Naive thymus-derived CD4-positive, alpha-beta T cell (primary cell): ENCODE data around the gene PRKCB. TPM values are rescaled to one million over a fixed set of nuclear protein-coding genes. Genes with fewer than 3 reads are reported as not detected.

Experiments
- ATAC-seq: fragments of 150-1000 bp; cut with Tn5 transposase; 2 replicates; pipeline ENCODE4 v1.10.0; 2021; ENCODE audit warnings: mild to moderate bottlenecking, moderate library complexity
- CTCF ChIA-PET: fragments of 350-600 bp; sonication (Branson Sonifier 250); formaldehyde crosslinking; loops from one replicate; lab custom pipeline; 2021; ENCODE audit warnings: antibody characterized with exemption; lab: Charles Lee
- POLR2A ChIA-PET: fragments of 350-600 bp; sonication (Branson Sonifier 250); formaldehyde crosslinking; loops from one replicate; lab custom pipeline; 2021; ENCODE audit warnings: antibody characterized with exemption, inconsistent platforms; lab: Charles Lee
- DNase-seq, 9 donors: peaks; one replicate each; pipeline versions ENCODE4 v3.0.0 to v3.0.0-alpha.2; 2020 to 2022; ENCODE audit warnings: mixed read lengths in 1 of 9
- H3K27ac ChIP-seq: one replicate; pipeline ENCODE4 v1.7.0; 2013; ENCODE audit warnings: mild to moderate bottlenecking, low read depth, low read length, moderate library complexity
- H3K27me3 ChIP-seq, 2 donors: one replicate each; pipeline ENCODE4 v1.7.0; 2013; ENCODE audit warnings: low read length in 2 of 2, mild to moderate bottlenecking in 2 of 2, moderate library complexity in 2 of 2; ENCODE audit not compliant: control insufficient read depth in 2 of 2, insufficient read depth in 2 of 2
- H3K36me3 ChIP-seq, 3 experiments: 1 replicate in 2 of 3; 2 replicates in 1 of 3; pipeline ENCODE4 v1.7.0; 2013; ENCODE audit warnings: low read length in 3 of 3, mild to moderate bottlenecking in 3 of 3, moderate library complexity in 1 of 3; ENCODE audit not compliant: insufficient read depth in 3 of 3, control insufficient read depth in 2 of 3
- H3K4me1 ChIP-seq, 2 donors: one replicate each; pipeline ENCODE4 v1.7.0; 2013; ENCODE audit warnings: low read length in 2 of 2, mild to moderate bottlenecking in 2 of 2, moderate library complexity in 1 of 2; ENCODE audit not compliant: control insufficient read depth in 2 of 2, insufficient read depth in 2 of 2
- H3K4me3 ChIP-seq: 2 replicates; pipeline ENCODE4 v1.7.0; 2013; ENCODE audit warnings: mild to moderate bottlenecking, low read length
- H3K9me3 ChIP-seq, 3 experiments: 1 replicate in 2 of 3; 2 replicates in 1 of 3; pipeline ENCODE4 v1.7.0; 2013; ENCODE audit warnings: low read length in 3 of 3; ENCODE audit not compliant: control insufficient read depth in 2 of 3
- H3K27ac Mint-ChIP-seq, 9 donors: one replicate each; pipeline ENCODE4 v1.8.0; 2020 to 2022; ENCODE audit warnings: mixed read lengths in 9 of 9, mild to moderate bottlenecking in 8 of 9, moderate library complexity in 5 of 9, inconsistent platforms in 2 of 9
- H3K27me3 Mint-ChIP-seq, 5 donors: one replicate each; pipeline ENCODE4 v1.8.0; 2021 to 2022; ENCODE audit warnings: mixed read lengths in 5 of 5, mild to moderate bottlenecking in 1 of 5
- H3K36me3 Mint-ChIP-seq, 5 donors: one replicate each; pipeline ENCODE4 v1.8.0; 2020 to 2022; ENCODE audit warnings: mixed read lengths in 5 of 5, mild to moderate bottlenecking in 3 of 5, inconsistent platforms in 1 of 5
- H3K4me1 Mint-ChIP-seq, 7 donors: one replicate each; pipeline ENCODE4 v1.8.0; 2020 to 2022; ENCODE audit warnings: mixed read lengths in 7 of 7, mild to moderate bottlenecking in 3 of 7, inconsistent platforms in 1 of 7
- H3K4me3 Mint-ChIP-seq, 10 donors: one replicate each; pipeline ENCODE4 v1.8.0; 2020 to 2022; ENCODE audit warnings: mild to moderate bottlenecking in 10 of 10, mixed read lengths in 10 of 10, moderate library complexity in 6 of 10, inconsistent platforms in 2 of 10
- H3K9me3 Mint-ChIP-seq, 11 donors: one replicate each; pipeline ENCODE4 v1.8.0; 2020 to 2022; ENCODE audit warnings: mixed read lengths in 11 of 11, mild to moderate bottlenecking in 4 of 11, inconsistent platforms in 1 of 11, moderate library complexity in 1 of 11
- intact Hi-C, 2 donors: fragments of 100-400 bp; cut with micrococcal nuclease; formaldehyde crosslinking; loops; one replicate each; pipeline ENCODE4 v1.15.1; 2023
- polyA plus RNA-seq, 2 donors: library from polyadenylated mRNA; unstranded; fragments of 300-500 nt; fragmentation: Illumina TruSeq; gene quantifications; one replicate each; pipeline ENCODE4 v1.2.3, GENCODE V29; 2021
- total RNA-seq, 6 experiments: library from RNA in 5 of 6; stranded (reverse) in 5 of 6; gene quantifications; 1 replicate in 5 of 6; 2 replicates in 1 of 6; pipeline ENCODE4 v1.2.3 and lab custom pipeline; 2021 to 2026

Gene PRKCB
- total and polyA plus RNA-seq, 7 experiments from 2014 or later: 32.4 to 180 (median 72.9) TPM

DNA sequence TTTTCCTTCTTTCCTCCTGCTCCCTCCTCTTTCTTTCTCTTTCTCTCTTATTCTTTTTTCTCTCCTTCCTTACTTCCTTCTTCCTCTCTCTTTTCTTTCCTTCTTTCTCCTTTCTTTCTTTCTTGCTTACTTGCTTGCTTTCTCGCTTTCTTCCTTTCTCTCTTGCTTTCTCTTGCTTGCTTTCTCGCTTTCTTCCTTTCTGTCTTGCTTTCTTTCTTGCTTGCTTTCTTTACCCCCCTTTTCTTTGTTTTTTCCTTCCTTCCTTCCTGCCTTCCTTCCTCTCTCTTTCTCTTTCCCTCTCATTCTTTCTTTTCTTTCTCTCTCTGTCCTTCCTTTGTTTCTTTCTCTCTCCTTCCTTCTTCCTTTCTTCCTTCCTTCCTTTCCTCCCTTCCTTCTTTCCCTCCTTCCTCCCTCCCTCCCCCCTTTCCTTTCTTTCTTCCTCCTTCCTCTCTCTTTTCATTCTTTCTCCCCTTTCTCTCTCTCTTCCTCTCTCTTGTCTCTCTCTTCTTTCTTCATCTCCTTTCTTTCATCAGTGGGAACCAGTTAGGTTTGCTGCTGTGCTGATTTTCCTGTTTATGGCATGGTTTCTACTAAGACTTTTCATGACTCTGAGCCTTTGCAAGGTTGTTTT lies 277.4 kb downstream of the PRKCB start:
- intact Hi-C loops: no loop called here
- ChIA-PET CTCF (no interaction called here), POLR2A (no interaction called here)
- Histone ChIP-seq H3K4me3 (no peak overlapping the region), H3K9me3 (no peaks in the 10 kb centered on the region), H3K36me3 (peaks cover 0 to 26% (median 5%) of the 10 kb centered on the region in 3 experiments), H3K27me3 (no peaks in the 10 kb centered on the region), H3K4me1 (no peaks in the 10 kb centered on the region), H3K27ac (no peak overlapping the region)
- Mint-ChIP-seq H3K27me3 (no peaks in the 10 kb centered on the region), H3K9me3 (no peaks in the 10 kb centered on the region), H3K27ac (peak overlapping the region in 2 of 9 donors; percentile 33 to 63), H3K4me3 (no peak overlapping the region), H3K4me1 (peaks cover 0 to 5% (median 0%) of the 10 kb centered on the region in 7 donors), H3K36me3 (peaks cover 9 to 53% (median 36%) of the 10 kb centered on the region in 5 donors)
- no peak for DNase-seq
- ATAC-seq: no peak

- ChIA-PET POLR2A (no interaction called here), CTCF (no interaction called here)
- Mint-ChIP-seq H3K36me3 (peaks cover 12 to 67% (median 44%) of the 10 kb centered on the region in 5 donors), H3K9me3 (no peaks in the 10 kb centered on the region), H3K27me3 (no peaks in the 10 kb centered on the region), H3K27ac (peak overlapping the region in 1 of 9 donors; percentile 41), H3K4me1 (peaks cover 0 to 7% (median 0%) of the 10 kb centered on the region in 7 donors), H3K4me3 (no peak overlapping the region)
- ATAC-seq (no peak), DNase-seq (no peak)
- intact Hi-C loops: no loop called here
- H3K27me3 ChIP-seq: no peaks in the 10 kb centered on the region
- H3K4me1 ChIP-seq: no peaks in the 10 kb centered on the region
- no peak overlapping the region for H3K27ac ChIP-seq
- H3K4me3 ChIP-seq: no peak overlapping the region
- peaks cover 0 to 26% (median 8%) of the 10 kb centered on the region in 3 experiments for H3K36me3 ChIP-seq
- H3K9me3 ChIP-seq: no peaks in the 10 kb centered on the region
These were observed 279.1 kb downstream of the PRKCB start for GRCh38 chr16:24114876-24115275.

GRCh38 chr16:24116046-24116776 lies 280.4 kb downstream of the PRKCB start:
- Histone ChIP-seq H3K36me3 (peaks cover 0 to 30% (median 9%) of the 10 kb centered on the region in 3 experiments), H3K9me3 (no peaks in the 10 kb centered on the region), H3K4me3 (no peak overlapping the region), H3K4me1 (no peaks in the 10 kb centered on the region), H3K27me3 (no peaks in the 10 kb centered on the region), H3K27ac (no peak overlapping the region)
- ChIA-PET POLR2A (no interaction called here), CTCF (no interaction called here)
- H3K9me3 Mint-ChIP-seq: no peaks in the 10 kb centered on the region
- ATAC-seq (no peak), DNase-seq (no peak)
- H3K27ac Mint-ChIP-seq: no peak overlapping the region
- peaks cover 0 to 7% (median 0%) of the 10 kb centered on the region in 7 donors for H3K4me1 Mint-ChIP-seq
- H3K27me3 Mint-ChIP-seq: no peaks in the 10 kb centered on the region
- peaks cover 18 to 76% (median 50%) of the 10 kb centered on the region in 5 donors for H3K36me3 Mint-ChIP-seq
- intact Hi-C loops: no loop called here
- H3K4me3 Mint-ChIP-seq: no peak overlapping the region

DNA sequence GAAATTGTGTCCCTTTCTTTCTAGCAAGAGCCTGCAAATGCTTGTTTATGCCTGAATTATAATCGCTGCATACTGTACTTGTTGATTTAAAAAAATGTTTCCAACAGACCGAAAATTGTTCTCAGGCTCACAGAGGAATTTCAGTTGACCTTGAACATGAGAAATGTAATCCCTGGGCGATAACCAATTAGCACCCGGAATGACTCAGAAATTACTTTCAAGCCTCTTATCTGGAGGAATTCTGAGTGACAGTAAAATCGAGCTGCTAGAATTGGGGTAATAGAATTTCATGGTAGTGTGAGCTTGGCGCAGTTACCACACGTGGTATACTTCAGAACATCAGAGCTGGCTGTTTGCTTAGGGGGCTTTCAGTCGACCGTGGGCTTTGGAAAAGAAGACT lies 281.2 kb downstream of the PRKCB start:
- Histone ChIP-seq H3K27ac (no peak overlapping the region), H3K27me3 (no peaks in the 10 kb centered on the region), H3K36me3 (peaks cover 0 to 22% (median 9%) of the 10 kb centered on the region in 3 experiments), H3K9me3 (no peaks in the 10 kb centered on the region), H3K4me3 (no peak overlapping the region), H3K4me1 (no peaks in the 10 kb centered on the region)
- no peaks in the 10 kb centered on the region for H3K27me3 Mint-ChIP-seq
- no peak overlapping the region for H3K4me3 Mint-ChIP-seq
- DNase-seq (no peak), ATAC-seq (no peak)
- peaks cover 18 to 75% (median 50%) of the 10 kb centered on the region in 5 donors for H3K36me3 Mint-ChIP-seq
- CTCF ChIA-PET: no interaction called here
- peaks cover 0 to 8% (median 0%) of the 10 kb centered on the region in 7 donors for H3K4me1 Mint-ChIP-seq
- intact Hi-C loops: no loop called here
- H3K27ac Mint-ChIP-seq: no peak overlapping the region
- POLR2A ChIA-PET: no interaction called here
- no peaks in the 10 kb centered on the region for H3K9me3 Mint-ChIP-seq

GRCh38 chr16:24117680-24118079 lies 281.9 kb downstream of the PRKCB start:
- peaks cover 0 to 9% (median 0%) of the 10 kb centered on the region in 7 donors for H3K4me1 Mint-ChIP-seq
- H3K4me1 ChIP-seq: no peaks in the 10 kb centered on the region
- DNase-seq: no peak
- peaks cover 0 to 21% (median 9%) of the 10 kb centered on the region in 3 experiments for H3K36me3 ChIP-seq
- no peak for ATAC-seq
- no peak overlapping the region for H3K4me3 ChIP-seq
- no peak overlapping the region for H3K27ac ChIP-seq
- no peaks in the 10 kb centered on the region for H3K27me3 ChIP-seq
- H3K9me3 Mint-ChIP-seq: no peaks in the 10 kb centered on the region
- H3K9me3 ChIP-seq: no peaks in the 10 kb centered on the region
- no peak overlapping the region for H3K27ac Mint-ChIP-seq
- peaks cover 19 to 74% (median 50%) of the 10 kb centered on the region in 5 donors for H3K36me3 Mint-ChIP-seq
- POLR2A ChIA-PET: no interaction called here
- no peak overlapping the region for H3K4me3 Mint-ChIP-seq
- intact Hi-C loops: no loop called here
- H3K27me3 Mint-ChIP-seq: no peaks in the 10 kb centered on the region
- CTCF ChIA-PET: no interaction called here

DNA sequence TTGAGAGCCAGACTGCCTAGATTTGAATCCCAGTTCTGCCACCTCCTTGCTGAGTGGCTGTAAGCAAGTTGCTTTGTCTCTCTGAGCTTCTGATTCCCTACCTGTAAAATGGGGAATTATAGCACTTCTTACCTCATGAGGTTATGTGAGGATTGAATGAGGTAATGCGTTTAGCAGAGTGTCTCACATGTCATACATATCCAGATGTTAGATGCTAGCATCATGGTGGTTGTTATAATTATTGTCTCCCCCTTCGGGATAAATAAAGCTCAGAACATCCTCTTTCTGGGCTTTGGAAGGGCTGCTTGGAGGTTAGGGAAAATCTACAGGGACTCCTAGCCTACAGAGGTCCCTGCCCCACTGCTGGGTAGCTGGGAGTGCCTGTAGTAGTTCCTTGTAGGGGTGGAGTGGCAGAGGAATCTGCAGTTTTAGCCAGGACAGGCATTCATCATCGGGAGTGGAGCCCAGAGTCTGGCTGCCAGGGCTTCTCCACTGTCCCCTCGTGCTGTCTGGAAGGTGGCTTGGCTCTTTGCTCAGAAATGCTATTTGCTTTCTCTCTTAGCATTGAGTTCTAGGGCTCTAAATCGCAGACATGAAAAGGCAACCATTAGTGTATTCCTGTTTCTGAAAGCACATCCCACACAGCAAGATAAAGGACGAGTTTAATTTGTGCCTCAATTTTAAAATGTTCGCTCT lies 282.5 kb downstream of the PRKCB start:
- Mint-ChIP-seq H3K4me3 (no peak overlapping the region), H3K27me3 (no peaks in the 10 kb centered on the region), H3K9me3 (no peaks in the 10 kb centered on the region), H3K36me3 (peaks cover 17 to 74% (median 49%) of the 10 kb centered on the region in 5 donors), H3K27ac (peak overlapping the region in 1 of 9 donors; percentile 53), H3K4me1 (peaks cover 0 to 11% (median 0%) of the 10 kb centered on the region in 7 donors)
- no peak overlapping the region for H3K4me3 ChIP-seq
- no peak overlapping the region for H3K27ac ChIP-seq
- ATAC-seq (no peak), DNase-seq (no peak)
- no peaks in the 10 kb centered on the region for H3K9me3 ChIP-seq
- no peaks in the 10 kb centered on the region for H3K27me3 ChIP-seq
- intact Hi-C loops: no loop called here
- H3K4me1 ChIP-seq: no peaks in the 10 kb centered on the region
- ChIA-PET CTCF (no interaction called here), POLR2A (no interaction called here)
- peaks cover 0 to 21% (median 9%) of the 10 kb centered on the region in 3 experiments for H3K36me3 ChIP-seq
